NB4 (cell line): ENCODE measurements around the gene RAB41.
"Not testable (repeated sequence)": the region's sequence is repeated elsewhere in the genome, so short reads cannot be mapped to it uniquely, and the experiment has no call there.

ENCODE experiments used
- DNase-seq: peaks from one replicate; pipeline ENCODE4 v3.0.0; 2010; ENCODE audit warnings: low read depth
- H3K4me3 ChIP-seq: one replicate; pipeline ENCODE4 v1.5.1; 2011; ENCODE audit warnings: mild to moderate bottlenecking, low read depth, low read length, moderate library complexity
- MYC ChIP-seq: IDR thresholded peaks from 2 replicates; pipeline ENCODE4 v1.6.1; 2011; ENCODE audit warnings: low read depth, low read length
- POLR2A ChIP-seq: IDR thresholded peaks from 2 replicates; pipeline ENCODE4 v1.6.1; 2011; ENCODE audit warnings: mild to moderate bottlenecking; ENCODE audit not compliant: insufficient read length; ENCODE audit errors: extremely low read depth
- TF ChIP-seq, protein P1 (sequence below): IDR thresholded peaks from one replicate; pipeline ENCODE4 v1.5.1; 2012; ENCODE audit warnings: low read depth, low read length
- TF ChIP-seq, protein P2 (sequence below): IDR thresholded peaks from 2 replicates; pipeline ENCODE4 v1.6.1; 2011; ENCODE audit warnings: low read depth, low read length

The RAB41 gene

GRCh38 chrX:70262952-70263567 is 18.9 kb upstream of the RAB41 start:
- DNase-seq: peak; percentile 66
- no peak overlapping the region for H3K4me3 ChIP-seq
- TF ChIP-seq, protein P1, sequence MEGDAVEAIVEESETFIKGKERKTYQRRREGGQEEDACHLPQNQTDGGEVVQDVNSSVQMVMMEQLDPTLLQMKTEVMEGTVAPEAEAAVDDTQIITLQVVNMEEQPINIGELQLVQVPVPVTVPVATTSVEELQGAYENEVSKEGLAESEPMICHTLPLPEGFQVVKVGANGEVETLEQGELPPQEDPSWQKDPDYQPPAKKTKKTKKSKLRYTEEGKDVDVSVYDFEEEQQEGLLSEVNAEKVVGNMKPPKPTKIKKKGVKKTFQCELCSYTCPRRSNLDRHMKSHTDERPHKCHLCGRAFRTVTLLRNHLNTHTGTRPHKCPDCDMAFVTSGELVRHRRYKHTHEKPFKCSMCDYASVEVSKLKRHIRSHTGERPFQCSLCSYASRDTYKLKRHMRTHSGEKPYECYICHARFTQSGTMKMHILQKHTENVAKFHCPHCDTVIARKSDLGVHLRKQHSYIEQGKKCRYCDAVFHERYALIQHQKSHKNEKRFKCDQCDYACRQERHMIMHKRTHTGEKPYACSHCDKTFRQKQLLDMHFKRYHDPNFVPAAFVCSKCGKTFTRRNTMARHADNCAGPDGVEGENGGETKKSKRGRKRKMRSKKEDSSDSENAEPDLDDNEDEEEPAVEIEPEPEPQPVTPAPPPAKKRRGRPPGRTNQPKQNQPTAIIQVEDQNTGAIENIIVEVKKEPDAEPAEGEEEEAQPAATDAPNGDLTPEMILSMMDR: peak; percentile 75
- no peak for TF ChIP-seq POLR2A

DNA sequence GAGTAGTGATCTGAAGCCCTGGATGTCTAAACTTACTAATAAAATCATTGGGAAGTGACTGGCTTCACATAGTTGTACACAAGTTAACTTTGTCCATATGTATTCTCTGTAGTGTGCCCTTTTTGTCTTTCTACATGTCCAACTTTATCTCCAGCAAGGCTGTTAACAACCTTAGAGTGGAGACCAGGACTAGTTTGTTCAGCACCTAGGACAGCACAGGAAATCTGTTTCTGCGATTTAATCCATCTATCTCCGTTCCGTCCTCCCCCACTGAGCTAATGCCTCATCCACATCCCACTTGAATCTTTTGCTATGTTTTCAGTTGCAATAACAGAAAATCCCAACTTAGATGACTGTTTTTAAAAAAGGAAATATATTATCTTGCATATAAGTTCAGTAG is 17.2 kb upstream of the RAB41 start:
- TF ChIP-seq POLR2A (no peak), MYC (no peak)
- TF ChIP-seq, protein P2, sequence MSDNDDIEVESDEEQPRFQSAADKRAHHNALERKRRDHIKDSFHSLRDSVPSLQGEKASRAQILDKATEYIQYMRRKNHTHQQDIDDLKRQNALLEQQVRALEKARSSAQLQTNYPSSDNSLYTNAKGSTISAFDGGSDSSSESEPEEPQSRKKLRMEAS: no peak
- TF ChIP-seq, protein P1: no peak
- peak; percentile 3 for DNase-seq
- H3K4me3 ChIP-seq: no peak overlapping the region

GRCh38 chrX:70268034-70268433 is 13.9 kb upstream of the RAB41 start, which contains the start of gene ARR3:
Gene ARR3, plus strand, starts transcription at chrX:70268334. Its CDS starts 1,052 bp downstream, at chrX:70269386.
- no peak for DNase-seq
- no peak within 1 kb of the TSS for H3K4me3 ChIP-seq
- TF ChIP-seq, protein P1: no peak
- TF ChIP-seq, protein P2: no peak
- no peak for TF ChIP-seq MYC
- no peak for TF ChIP-seq POLR2A

GRCh38 chrX:70274029-70274428 is 7.9 kb upstream of the RAB41 start:
- DNase-seq, H3K4me3 ChIP-seq: not testable (repeated sequence)

DNA sequence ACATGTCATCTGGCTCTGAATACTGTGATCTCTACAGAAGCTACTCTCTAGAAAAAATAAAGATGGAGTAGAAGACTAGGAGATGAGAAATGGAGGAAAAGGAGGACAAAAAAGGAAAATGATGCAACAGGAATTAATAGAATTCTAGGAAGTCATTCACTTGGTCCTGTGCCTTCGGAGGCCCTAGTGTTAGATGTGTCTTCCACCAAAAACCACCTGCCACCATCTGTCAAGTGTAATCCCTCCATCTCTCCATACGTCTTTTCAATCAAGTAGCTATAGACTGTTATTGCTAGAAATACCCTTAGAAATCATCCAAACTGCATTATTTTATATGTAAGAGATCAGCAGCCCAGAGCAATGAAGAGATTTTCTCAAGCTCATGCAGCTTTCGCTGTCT is 2.9 kb upstream of the RAB41 start:
- no peak for TF ChIP-seq MYC
- no peak overlapping the region for H3K4me3 ChIP-seq
- DNase-seq: no peak

GRCh38 chrX:70280573-70280972 is 1.4 kb upstream of the RAB41 start:
- H3K4me3 ChIP-seq: no peak overlapping the region
- TF ChIP-seq, protein P2: no peak
- TF ChIP-seq, protein P1: no peak
- TF ChIP-seq MYC (no peak), POLR2A (no peak)
- no peak for DNase-seq

- no peak for DNase-seq
Observed at GRCh38 chrX:70289168-70289792, 7.3 kb downstream of the RAB41 start.

More at GRCh38 chrX:70289168-70289792, 7.3 kb downstream of the RAB41 start:
- H3K4me3 ChIP-seq: peak overlapping the region; percentile 75
- TF ChIP-seq, protein P2: no peak
- no peak for TF ChIP-seq POLR2A
- TF ChIP-seq MYC: no peak
- TF ChIP-seq, protein P1: no peak
